Activated CD8-positive, alpha-beta memory T cell treated with anti-CD3 and anti-CD28 coated beads, Interleukin-2, amount 10 ng/mL, durations not matched to agents 7 days and 5 days (primary cell): ENCODE data around the gene STPG4. TPM values are rescaled to one million over a fixed set of nuclear protein-coding genes. Genes with fewer than 3 reads are reported as not detected.

Experiments used
- ATAC-seq: fragments of 150-1000 bp; cut with Tn5 transposase; one replicate; pipeline ENCODE4 v1.10.0; 2021; ENCODE audit warnings: moderate library complexity
- CTCF ChIA-PET: fragments of 350-600 bp; sonication (Branson Sonifier 250); formaldehyde crosslinking; loops from one replicate; lab custom pipeline; 2021; ENCODE audit warnings: antibody characterized with exemption; lab: Charles Lee
- DNase-seq: peaks from one replicate; pipeline ENCODE4 v3.0.0-alpha.2; 2020
- H3K27ac Mint-ChIP-seq: one replicate; pipeline ENCODE4 v1.8.0; 2021; ENCODE audit warnings: mild to moderate bottlenecking, mixed read lengths
- H3K27me3 Mint-ChIP-seq: one replicate; pipeline ENCODE4 v1.8.0; 2021; ENCODE audit warnings: mixed read lengths
- H3K36me3 Mint-ChIP-seq: one replicate; pipeline ENCODE4 v1.8.0; 2021; ENCODE audit warnings: mild to moderate bottlenecking, mixed read lengths
- H3K4me1 Mint-ChIP-seq: one replicate; pipeline ENCODE4 v1.8.0; 2021; ENCODE audit warnings: mixed read lengths
- H3K4me3 Mint-ChIP-seq: one replicate; pipeline ENCODE4 v1.8.0; 2021; ENCODE audit warnings: mild to moderate bottlenecking, moderate library complexity, mixed read lengths
- H3K9me3 Mint-ChIP-seq: one replicate; pipeline ENCODE4 v1.8.0; 2022; ENCODE audit warnings: low read depth, mixed read lengths
- total RNA-seq, 2 experiments: library from RNA; stranded (reverse); gene quantifications; one replicate each; pipeline ENCODE4 v1.2.3, GENCODE V29; 2021

Gene STPG4
- total RNA-seq, 2 experiments from 2014 or later = 0.20 to 0.40 TPM

GRCh38 chr2:47088371-47089082 lies 66.6 kb downstream of the STPG4 start:
- Mint-ChIP-seq H3K36me3 (no peaks in the 10 kb centered on the region), H3K4me1 (no peaks in the 10 kb centered on the region), H3K27me3 (no peaks in the 10 kb centered on the region), H3K9me3 (no peaks in the 10 kb centered on the region), H3K4me3 (no peak overlapping the region), H3K27ac (no peak overlapping the region)
- DNase-seq = no peak
- ATAC-seq = no peak
- CTCF ChIA-PET = no interaction called here

GRCh38 chr2:47087051-47087450 lies 68.1 kb downstream of the STPG4 start:
- no peak for ATAC-seq
- Mint-ChIP-seq H3K27me3 (no peaks in the 10 kb centered on the region), H3K27ac (no peak overlapping the region), H3K4me3 (no peak overlapping the region), H3K36me3 (no peaks in the 10 kb centered on the region), H3K4me1 (no peaks in the 10 kb centered on the region), H3K9me3 (no peaks in the 10 kb centered on the region)
- CTCF ChIA-PET = no interaction called here
- no peak for DNase-seq

GRCh38 chr2:47086571-47086970 lies 68.5 kb downstream of the STPG4 start:
- H3K9me3 Mint-ChIP-seq = no peaks in the 10 kb centered on the region
- H3K36me3 Mint-ChIP-seq = no peaks in the 10 kb centered on the region
- no peak overlapping the region for H3K4me3 Mint-ChIP-seq
- H3K27ac Mint-ChIP-seq = no peak overlapping the region
- H3K27me3 Mint-ChIP-seq = no peaks in the 10 kb centered on the region
- CTCF ChIA-PET = no interaction called here
- DNase-seq = no peak
- ATAC-seq = no peak
- no peaks in the 10 kb centered on the region for H3K4me1 Mint-ChIP-seq

- no peak for DNase-seq
- no peak for ATAC-seq
- Mint-ChIP-seq H3K36me3 (no peaks in the 10 kb centered on the region), H3K4me1 (no peaks in the 10 kb centered on the region), H3K9me3 (no peaks in the 10 kb centered on the region), H3K27ac (no peak overlapping the region), H3K27me3 (no peaks in the 10 kb centered on the region), H3K4me3 (no peak overlapping the region)
- CTCF ChIA-PET = no interaction called here
Measured at GRCh38 chr2:47086054-47086471, 69.0 kb downstream of the STPG4 start.

GRCh38 chr2:47083886-47084687 lies 71.0 kb downstream of the STPG4 start:
- no peaks in the 10 kb centered on the region for H3K36me3 Mint-ChIP-seq
- H3K4me1 Mint-ChIP-seq = no peaks in the 10 kb centered on the region
- H3K27ac Mint-ChIP-seq = no peak overlapping the region
- H3K4me3 Mint-ChIP-seq = no peak overlapping the region
- CTCF ChIA-PET = no interaction called here
- DNase-seq (no peak), ATAC-seq (no peak)
- H3K9me3 Mint-ChIP-seq = no peaks in the 10 kb centered on the region
- H3K27me3 Mint-ChIP-seq = no peaks in the 10 kb centered on the region

GRCh38 chr2:47083485-47083884 lies 71.6 kb downstream of the STPG4 start:
- Mint-ChIP-seq H3K4me1 (no peaks in the 10 kb centered on the region), H3K27ac (no peak overlapping the region), H3K9me3 (no peaks in the 10 kb centered on the region), H3K4me3 (no peak overlapping the region), H3K27me3 (no peaks in the 10 kb centered on the region), H3K36me3 (no peaks in the 10 kb centered on the region)
- no peak for DNase-seq
- CTCF ChIA-PET = no interaction called here
- ATAC-seq = no peak

GRCh38 chr2:47083005-47083404 lies 72.1 kb downstream of the STPG4 start:
- DNase-seq = no peak
- Mint-ChIP-seq H3K27ac (no peak overlapping the region), H3K27me3 (no peaks in the 10 kb centered on the region), H3K4me3 (no peak overlapping the region), H3K9me3 (no peaks in the 10 kb centered on the region), H3K4me1 (no peaks in the 10 kb centered on the region), H3K36me3 (no peaks in the 10 kb centered on the region)
- no peak for ATAC-seq
- CTCF ChIA-PET = no interaction called here

GRCh38 chr2:47080888-47081301 lies 74.2 kb downstream of the STPG4 start:
- Mint-ChIP-seq H3K9me3 (no peaks in the 10 kb centered on the region), H3K4me1 (no peaks in the 10 kb centered on the region), H3K4me3 (no peak overlapping the region), H3K36me3 (no peaks in the 10 kb centered on the region), H3K27me3 (no peaks in the 10 kb centered on the region), H3K27ac (no peak overlapping the region)
- CTCF ChIA-PET = no interaction called here
- DNase-seq (no peak), ATAC-seq (no peak)

- H3K27ac Mint-ChIP-seq = no peak overlapping the region
- DNase-seq = no peak
- no peaks in the 10 kb centered on the region for H3K36me3 Mint-ChIP-seq
- H3K9me3 Mint-ChIP-seq = no peaks in the 10 kb centered on the region
- H3K4me3 Mint-ChIP-seq = no peak overlapping the region
- no peak for ATAC-seq
- CTCF ChIA-PET = no interaction called here
- H3K27me3 Mint-ChIP-seq = no peaks in the 10 kb centered on the region
- no peaks in the 10 kb centered on the region for H3K4me1 Mint-ChIP-seq
Measured at GRCh38 chr2:47079515-47080412, 75.3 kb downstream of the STPG4 start.

- Mint-ChIP-seq H3K36me3 (no peaks in the 10 kb centered on the region), H3K4me3 (no peak overlapping the region), H3K27me3 (no peaks in the 10 kb centered on the region), H3K27ac (no peak overlapping the region), H3K4me1 (no peaks in the 10 kb centered on the region), H3K9me3 (no peaks in the 10 kb centered on the region)
- ATAC-seq (no peak), DNase-seq (no peak)
- CTCF ChIA-PET = no interaction called here
Measured at GRCh38 chr2:47078541-47079482, 76.3 kb downstream of the STPG4 start.

GRCh38 chr2:47077442-47078117 lies 77.5 kb downstream of the STPG4 start:
- CTCF ChIA-PET = no interaction called here
- no peak overlapping the region for H3K27ac Mint-ChIP-seq
- no peak overlapping the region for H3K4me3 Mint-ChIP-seq
- no peaks in the 10 kb centered on the region for H3K27me3 Mint-ChIP-seq
- no peaks in the 10 kb centered on the region for H3K36me3 Mint-ChIP-seq
- no peak for ATAC-seq
- H3K4me1 Mint-ChIP-seq = peaks cover 4% of the 10 kb centered on the region
- no peak for DNase-seq
- H3K9me3 Mint-ChIP-seq = no peaks in the 10 kb centered on the region
